Neural crest cell (in vitro differentiated cells): ENCODE results near the gene PRKCE. TPM values are rescaled to one million over a fixed set of nuclear protein-coding genes. Genes with fewer than 3 reads are reported as not detected.

Experiments used
- DNase-seq: peaks from one replicate; pipeline ENCODE4 v3.0.0; 2021; ENCODE audit warnings: low read depth, mixed read lengths, low spot score
- H3K27ac Mint-ChIP-seq: one replicate; pipeline ENCODE4 v1.8.0; 2021; ENCODE audit warnings: mild to moderate bottlenecking, mixed read lengths; ENCODE audit not compliant: unreplicated experiment
- H3K27me3 Mint-ChIP-seq: 2 replicates; pipeline ENCODE4 v1.8.0; 2021; ENCODE audit warnings: low read depth, mild to moderate bottlenecking, mixed read lengths
- H3K36me3 Mint-ChIP-seq: 2 replicates; pipeline ENCODE4 v1.8.0; 2021; ENCODE audit warnings: low read depth, mild to moderate bottlenecking, mixed read lengths
- H3K4me1 Mint-ChIP-seq: 2 replicates; pipeline ENCODE4 v1.8.0; 2021; ENCODE audit warnings: mixed read lengths
- H3K4me3 Mint-ChIP-seq: one replicate; pipeline ENCODE4 v1.8.0; 2021; ENCODE audit warnings: mild to moderate bottlenecking, mixed read lengths
- H3K9me3 Mint-ChIP-seq: 2 replicates; pipeline ENCODE4 v1.8.0; 2021; ENCODE audit warnings: mixed read lengths
- total RNA-seq: library from RNA; stranded (reverse); gene quantifications from 2 replicates; pipeline ENCODE4 v1.2.1, GENCODE V29; 2021
- TF ChIP-seq, protein P1 (sequence below): fragments of 200-600 bp; sonication (generic); conservative IDR thresholded peaks from 2 replicates; pipeline ENCODE4 v1.5.0; 2021; ENCODE audit warnings: antibody characterized with exemption, mild to moderate bottlenecking

Gene PRKCE
- total RNA-seq, 1 donor from 2014 or later, result 15.6 TPM

DNA sequence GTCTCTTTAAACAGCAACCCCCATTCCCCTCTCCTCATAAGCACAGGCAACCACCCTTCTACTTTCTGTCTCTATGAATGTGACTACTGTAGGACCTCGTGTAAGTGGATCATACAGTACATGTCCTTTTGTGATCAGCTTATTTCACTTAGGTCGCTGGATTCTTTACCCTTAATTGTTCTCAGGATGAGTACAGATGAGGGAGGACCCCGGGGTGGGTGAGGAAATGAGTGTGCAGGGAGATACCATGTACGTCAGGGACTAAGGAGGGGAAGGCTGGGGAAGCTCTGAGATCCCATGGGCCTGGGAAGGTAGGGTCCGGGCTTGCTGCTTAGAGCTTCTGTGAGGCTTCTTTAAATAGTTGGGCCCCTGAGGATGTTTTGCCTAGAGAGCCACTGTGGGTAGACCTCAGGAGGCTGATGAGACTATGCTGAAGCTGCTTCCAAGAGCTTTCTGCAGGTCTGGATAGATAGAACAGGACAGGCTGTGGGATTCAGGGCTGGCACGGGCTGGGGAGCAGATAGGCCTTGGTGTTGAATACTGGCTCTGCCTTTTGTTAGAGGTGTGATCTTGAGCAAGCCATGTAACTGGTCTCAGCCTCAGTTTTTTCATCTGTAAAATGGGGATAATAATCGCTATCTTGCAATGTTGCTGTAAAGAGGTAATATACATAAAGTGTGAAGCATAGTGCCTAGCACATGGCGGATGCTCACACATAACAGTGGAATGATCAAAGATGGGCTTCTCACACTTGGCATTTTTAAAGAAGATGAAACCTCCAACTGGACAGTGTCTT is 155.3 kb downstream of the PRKCE start:
- H3K36me3 Mint-ChIP-seq, result no peaks in the 10 kb centered on the region
- no peak overlapping the region for H3K4me3 Mint-ChIP-seq
- TF ChIP-seq, protein P1, sequence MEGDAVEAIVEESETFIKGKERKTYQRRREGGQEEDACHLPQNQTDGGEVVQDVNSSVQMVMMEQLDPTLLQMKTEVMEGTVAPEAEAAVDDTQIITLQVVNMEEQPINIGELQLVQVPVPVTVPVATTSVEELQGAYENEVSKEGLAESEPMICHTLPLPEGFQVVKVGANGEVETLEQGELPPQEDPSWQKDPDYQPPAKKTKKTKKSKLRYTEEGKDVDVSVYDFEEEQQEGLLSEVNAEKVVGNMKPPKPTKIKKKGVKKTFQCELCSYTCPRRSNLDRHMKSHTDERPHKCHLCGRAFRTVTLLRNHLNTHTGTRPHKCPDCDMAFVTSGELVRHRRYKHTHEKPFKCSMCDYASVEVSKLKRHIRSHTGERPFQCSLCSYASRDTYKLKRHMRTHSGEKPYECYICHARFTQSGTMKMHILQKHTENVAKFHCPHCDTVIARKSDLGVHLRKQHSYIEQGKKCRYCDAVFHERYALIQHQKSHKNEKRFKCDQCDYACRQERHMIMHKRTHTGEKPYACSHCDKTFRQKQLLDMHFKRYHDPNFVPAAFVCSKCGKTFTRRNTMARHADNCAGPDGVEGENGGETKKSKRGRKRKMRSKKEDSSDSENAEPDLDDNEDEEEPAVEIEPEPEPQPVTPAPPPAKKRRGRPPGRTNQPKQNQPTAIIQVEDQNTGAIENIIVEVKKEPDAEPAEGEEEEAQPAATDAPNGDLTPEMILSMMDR, result no peak
- peaks cover 12% of the 10 kb centered on the region for H3K4me1 Mint-ChIP-seq
- H3K27ac Mint-ChIP-seq, result peak overlapping the region; percentile 57
- no peaks in the 10 kb centered on the region for H3K9me3 Mint-ChIP-seq
- DNase-seq, result no peak
- no peaks in the 10 kb centered on the region for H3K27me3 Mint-ChIP-seq

DNA sequence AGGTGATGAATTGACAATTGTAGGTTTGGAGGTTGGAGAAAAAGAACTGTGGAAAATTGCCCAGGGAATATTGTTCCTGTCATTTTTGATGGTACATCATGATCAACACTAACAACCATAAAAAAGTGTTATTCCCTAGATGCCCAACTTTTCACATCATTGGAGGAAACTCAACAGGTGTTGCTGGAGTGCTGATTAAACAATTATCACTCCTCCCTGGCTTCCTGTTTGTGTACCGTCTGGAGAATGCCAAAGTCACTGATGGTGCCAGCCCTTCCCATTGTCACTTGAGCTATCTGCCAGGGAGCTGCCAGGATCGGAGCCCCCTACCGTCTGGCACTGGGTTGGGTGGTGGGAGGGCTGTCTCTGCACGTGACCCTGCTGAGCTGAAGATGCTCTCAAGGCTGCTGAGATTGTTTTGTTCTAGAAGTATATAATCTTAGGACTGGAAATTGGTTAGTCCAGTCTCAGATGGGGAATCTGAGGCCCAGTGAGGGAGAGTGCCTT is 156.9 kb downstream of the PRKCE start:
- H3K9me3 Mint-ChIP-seq, result no peaks in the 10 kb centered on the region
- H3K4me3 Mint-ChIP-seq, result no peak overlapping the region

DNA sequence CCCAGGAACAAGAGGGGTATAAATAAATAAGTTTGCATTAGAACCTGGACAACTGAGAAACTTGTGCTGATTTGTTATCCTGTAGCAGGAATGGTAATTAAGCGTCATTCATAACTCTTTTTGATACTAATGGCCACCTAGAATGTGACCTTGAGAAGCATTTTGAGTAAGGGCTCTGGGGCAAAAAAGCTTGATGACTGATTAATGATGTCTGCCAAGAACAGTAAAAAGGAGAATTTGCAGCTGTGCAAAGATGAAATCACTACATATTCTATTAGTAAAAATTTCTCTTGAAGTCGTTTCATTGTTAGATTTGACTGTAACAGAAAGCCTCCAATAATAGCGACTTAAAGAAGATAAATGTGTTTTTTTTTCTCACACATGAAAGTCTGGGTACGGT is 157.7 kb downstream of the PRKCE start:
- no peak overlapping the region for H3K4me3 Mint-ChIP-seq
- no peaks in the 10 kb centered on the region for H3K9me3 Mint-ChIP-seq
- H3K27ac Mint-ChIP-seq, result no peak overlapping the region
- no peak for DNase-seq
- peaks cover 30% of the 10 kb centered on the region for H3K4me1 Mint-ChIP-seq
- H3K27me3 Mint-ChIP-seq, result no peaks in the 10 kb centered on the region
- no peaks in the 10 kb centered on the region for H3K36me3 Mint-ChIP-seq
- TF ChIP-seq, protein P1, result no peak

More for the DNA sequence above, 156.9 kb downstream of the PRKCE start:
- Mint-ChIP-seq H3K4me1 (peaks cover 22% of the 10 kb centered on the region), H3K36me3 (no peaks in the 10 kb centered on the region), H3K27me3 (no peaks in the 10 kb centered on the region), H3K27ac (no peak overlapping the region)
- DNase-seq, result no peak
- TF ChIP-seq, protein P1, result no peak

DNA sequence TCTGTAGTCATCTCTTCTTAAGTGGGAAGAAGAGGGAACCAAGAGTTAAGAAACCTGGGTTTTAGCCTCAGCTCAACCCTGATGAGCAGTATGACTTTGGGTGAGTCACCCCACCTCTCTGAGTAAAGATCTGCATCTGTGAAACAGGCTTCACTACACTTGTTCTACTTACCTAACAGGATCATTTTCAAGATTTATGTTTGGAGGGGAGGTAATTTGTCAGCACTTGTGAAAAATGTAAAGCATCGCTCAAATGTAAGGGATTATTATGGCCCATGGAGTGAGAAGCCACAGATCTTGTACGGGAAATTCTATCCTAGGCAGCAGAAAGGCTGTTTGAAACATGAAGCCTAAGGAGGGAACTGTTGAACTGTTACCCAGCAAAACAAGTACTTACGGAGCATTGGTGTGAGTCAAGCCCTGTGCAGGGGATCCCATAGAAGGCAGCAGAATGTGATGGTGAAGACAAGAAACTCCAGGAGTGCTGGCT is 160.6 kb downstream of the PRKCE start:
- Mint-ChIP-seq H3K27ac (peak overlapping the region; percentile 95), H3K4me1 (peaks cover 43% of the 10 kb centered on the region), H3K4me3 (no peak overlapping the region), H3K9me3 (no peaks in the 10 kb centered on the region), H3K36me3 (no peaks in the 10 kb centered on the region), H3K27me3 (no peaks in the 10 kb centered on the region)
- DNase-seq, result no peak
- TF ChIP-seq, protein P1, result no peak

DNA sequence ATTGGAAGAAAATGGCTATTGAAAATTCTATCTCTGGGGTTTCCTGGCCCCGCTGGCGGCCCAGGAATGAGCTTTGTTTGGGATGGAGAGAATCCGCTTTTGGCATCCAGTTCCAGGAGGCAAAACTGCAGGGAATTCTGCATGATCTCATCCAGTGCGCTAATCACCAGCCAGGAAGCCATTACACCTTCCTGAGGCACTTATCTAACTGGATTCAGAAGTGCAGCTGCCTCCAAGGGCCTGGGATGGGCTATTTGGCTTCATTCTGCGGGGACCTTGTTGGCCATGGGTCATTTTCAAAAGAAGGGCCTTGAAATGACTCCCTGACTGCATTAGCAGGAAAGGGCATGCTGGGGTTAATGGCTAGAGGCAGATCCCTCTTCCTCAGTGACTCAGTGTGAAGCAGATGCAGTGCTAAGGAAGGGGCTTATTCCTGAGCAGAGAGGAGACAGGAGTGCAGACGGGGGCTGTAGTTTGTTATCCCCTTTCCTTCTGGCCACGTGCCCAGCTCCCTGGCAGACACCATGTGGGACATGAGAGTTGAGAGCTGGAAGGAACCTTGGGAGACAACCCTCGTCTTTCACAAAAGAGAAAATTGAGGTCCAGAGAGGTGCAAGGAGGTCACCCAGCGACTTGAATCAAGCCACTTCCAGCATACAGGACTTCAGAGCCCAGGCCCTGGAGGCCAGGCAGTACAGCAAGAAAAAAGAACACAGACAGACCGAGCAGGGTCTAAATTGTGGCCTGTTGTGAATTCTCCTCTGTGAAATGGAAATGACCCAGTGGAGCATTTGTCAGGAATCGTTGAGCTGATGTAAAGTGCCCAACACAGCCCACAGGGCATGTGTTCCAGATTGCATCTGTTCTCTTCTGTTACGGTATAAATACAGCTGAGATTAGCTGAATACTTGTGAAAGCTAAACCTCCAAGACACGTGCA is 161.8 kb downstream of the PRKCE start:
- Mint-ChIP-seq H3K4me3 (peak overlapping the region; percentile 77), H3K36me3 (no peaks in the 10 kb centered on the region), H3K9me3 (no peaks in the 10 kb centered on the region), H3K27ac (peak overlapping the region; percentile 95), H3K27me3 (no peaks in the 10 kb centered on the region), H3K4me1 (peaks cover 50% of the 10 kb centered on the region)
- peak; percentile 6 for DNase-seq
- TF ChIP-seq, protein P1, result no peak
